Neural progenitor cell (in vitro differentiated cells): ENCODE data around the gene AK4. TPM values are rescaled to one million over a fixed set of nuclear protein-coding genes. Genes with fewer than 3 reads are reported as not detected.

Experiments used
- DNase-seq: peaks from one replicate; pipeline ENCODE4 v3.0.0-alpha.2; 2016; ENCODE audit warnings: low spot score
- H2AFZ ChIP-seq: fragments of 200-600 bp; sonication (generic); replicated peaks from 2 replicates; pipeline ENCODE4 v1.6.1; 2016; ENCODE audit warnings: antibody characterized with exemption
- H3F3A ChIP-seq: fragments of 200-600 bp; sonication (generic); 2 replicates; pipeline ENCODE4 v1.6.1; 2016; ENCODE audit warnings: antibody characterized with exemption, low read depth
- H3K27ac ChIP-seq: fragments of 200-600 bp; sonication (generic); 2 replicates; pipeline ENCODE4 v1.5.1; 2016; ENCODE audit warnings: mild to moderate bottlenecking
- H3K27me3 ChIP-seq: fragments of 200-600 bp; sonication (generic); 2 replicates; pipeline ENCODE4 v1.6.1; 2016; ENCODE audit warnings: mild to moderate bottlenecking, moderate library complexity
- H3K36me3 ChIP-seq: fragments of 200-600 bp; sonication (generic); 2 replicates; pipeline ENCODE4 v1.5.1; 2016
- H3K4me1 ChIP-seq: fragments of 200-600 bp; sonication (generic); 2 replicates; pipeline ENCODE4 v1.6.1; 2016; ENCODE audit warnings: mixed run types
- H3K4me2 ChIP-seq: fragments of 200-600 bp; sonication (generic); 2 replicates; pipeline ENCODE4 v1.6.1; 2016
- H3K4me3 ChIP-seq: fragments of 200-600 bp; sonication (generic); 2 replicates; pipeline ENCODE4 v1.5.1; 2016
- H3K79me2 ChIP-seq: fragments of 200-600 bp; sonication (generic); 2 replicates; pipeline ENCODE4 v1.6.1; 2016; ENCODE audit warnings: low read depth
- H3K9ac ChIP-seq: fragments of 200-600 bp; sonication (generic); 2 replicates; pipeline ENCODE4 v1.6.1; 2016
- H3K9me3 ChIP-seq: fragments of 200-600 bp; sonication (generic); 2 replicates; pipeline ENCODE4 v1.5.1; 2016; ENCODE audit warnings: low read depth
- H4K20me1 ChIP-seq: fragments of 200-600 bp; sonication (generic); 2 replicates; pipeline ENCODE4 v1.6.1; 2016; ENCODE audit warnings: low read depth
- H3K27ac Mint-ChIP-seq: 3 replicates; pipeline ENCODE4 v1.8.0; 2021; ENCODE audit warnings: mixed read lengths
- H3K27me3 Mint-ChIP-seq: 2 replicates; pipeline ENCODE4 v1.8.0; 2022; ENCODE audit warnings: low read depth, mild to moderate bottlenecking, inconsistent platforms, moderate library complexity, mixed read lengths; ENCODE audit not compliant: insufficient read depth
- H3K36me3 Mint-ChIP-seq: 3 replicates; pipeline ENCODE4 v1.8.0; 2021; ENCODE audit warnings: mixed read lengths
- H3K4me1 Mint-ChIP-seq: 3 replicates; pipeline ENCODE4 v1.8.0; 2021; ENCODE audit warnings: mixed read lengths
- H3K4me3 Mint-ChIP-seq: 3 replicates; pipeline ENCODE4 v1.8.0; 2021; ENCODE audit warnings: mild to moderate bottlenecking, moderate library complexity, mixed read lengths
- H3K9me3 Mint-ChIP-seq: 3 replicates; pipeline ENCODE4 v1.8.0; 2020; ENCODE audit warnings: mixed read lengths
- CTCF ChIP-seq: fragments of 200-600 bp; sonication (generic); IDR thresholded peaks from 2 replicates; pipeline ENCODE4 v1.5.1; 2017; ENCODE audit warnings: antibody characterized with exemption, mild to moderate bottlenecking
- EZH2 ChIP-seq: fragments of 200-600 bp; sonication (generic); IDR thresholded peaks from 2 replicates; pipeline ENCODE4 v1.6.1; 2017; ENCODE audit warnings: antibody characterized with exemption, mild to moderate bottlenecking, moderate library complexity
- EZH2phosphoT487 ChIP-seq: fragments of 200-600 bp; sonication (generic); IDR thresholded peaks from 2 replicates; pipeline ENCODE4 v1.6.1; 2017; ENCODE audit warnings: antibody characterized with exemption
- total RNA-seq: library from RNA; depleted of rRNA; stranded (reverse); fragments of >200 nt; gene quantifications from 2 replicates; pipeline ENCODE4 v1.2.3, GENCODE V29; 2015; ENCODE audit warnings: low replicate concordance

AK4 gene
- total RNA-seq, 1 donor from 2014 or later, result 31.5 TPM

- no peaks in the 10 kb centered on the region for H3K36me3 Mint-ChIP-seq
- no peak overlapping the region for H3K4me2 ChIP-seq
- H3K36me3 ChIP-seq, result no peaks in the 10 kb centered on the region
- no peaks in the 10 kb centered on the region for H3F3A ChIP-seq
- no peaks in the 10 kb centered on the region for H3K9me3 ChIP-seq
- H4K20me1 ChIP-seq, result no peaks in the 10 kb centered on the region
- H3K9me3 Mint-ChIP-seq, result no peaks in the 10 kb centered on the region
- no peaks in the 10 kb centered on the region for H3K79me2 ChIP-seq
- no peak overlapping the region for H3K27ac Mint-ChIP-seq
- no peak overlapping the region for H3K9ac ChIP-seq
- H2AFZ ChIP-seq, result no peak overlapping the region
- no peak overlapping the region for H3K4me3 ChIP-seq
- no peak for TF ChIP-seq EZH2
- no peak for TF ChIP-seq EZH2phosphoT487
- no peak for TF ChIP-seq CTCF
- peaks cover 8% of the 10 kb centered on the region for H3K4me1 ChIP-seq
- H3K4me1 Mint-ChIP-seq, result peaks cover 18% of the 10 kb centered on the region
- peaks cover 2% of the 10 kb centered on the region for H3K27me3 Mint-ChIP-seq
- H3K27ac ChIP-seq, result no peak overlapping the region
- no peaks in the 10 kb centered on the region for H3K27me3 ChIP-seq
- no peak for DNase-seq
- no peak overlapping the region for H3K4me3 Mint-ChIP-seq
Observed at GRCh38 chr1:65211331-65211730, 63.3 kb downstream of the AK4 start.

- Histone ChIP-seq H3K9me3 (no peaks in the 10 kb centered on the region), H3K9ac (no peak overlapping the region)
- no peaks in the 10 kb centered on the region for H3K36me3 Mint-ChIP-seq
Observed at GRCh38 chr1:65213271-65214023, 65.4 kb downstream of the AK4 start.

GRCh38 chr1:65214340-65215027, 66.5 kb downstream of the AK4 start:
- H3F3A ChIP-seq, result no peaks in the 10 kb centered on the region
- no peak overlapping the region for H3K9ac ChIP-seq
- H4K20me1 ChIP-seq, result no peaks in the 10 kb centered on the region
- no peak for TF ChIP-seq EZH2phosphoT487
- TF ChIP-seq EZH2, result no peak
- TF ChIP-seq CTCF, result no peak
- peaks cover 1% of the 10 kb centered on the region for H3K36me3 ChIP-seq
- H3K4me3 Mint-ChIP-seq, result no peak overlapping the region
- no peaks in the 10 kb centered on the region for H3K9me3 Mint-ChIP-seq
- H3K27me3 ChIP-seq, result no peaks in the 10 kb centered on the region
- H3K4me2 ChIP-seq, result no peak overlapping the region
- peaks cover 3% of the 10 kb centered on the region for H3K36me3 Mint-ChIP-seq
- H3K27ac Mint-ChIP-seq, result no peak overlapping the region
- no peaks in the 10 kb centered on the region for H3K9me3 ChIP-seq
- no peaks in the 10 kb centered on the region for H3K27me3 Mint-ChIP-seq
- no peak overlapping the region for H3K27ac ChIP-seq
- H3K4me1 Mint-ChIP-seq, result peaks cover 7% of the 10 kb centered on the region
- no peak overlapping the region for H3K4me3 ChIP-seq
- no peak for DNase-seq
- no peaks in the 10 kb centered on the region for H3K79me2 ChIP-seq
- H2AFZ ChIP-seq, result no peak overlapping the region
- peaks cover 8% of the 10 kb centered on the region for H3K4me1 ChIP-seq

More at GRCh38 chr1:65213271-65214023, 65.4 kb downstream of the AK4 start:
- Histone ChIP-seq H3K4me1 (peaks cover 8% of the 10 kb centered on the region), H2AFZ (no peak overlapping the region), H3K27ac (no peak overlapping the region), H3K36me3 (no peaks in the 10 kb centered on the region), H3F3A (no peaks in the 10 kb centered on the region), H4K20me1 (no peaks in the 10 kb centered on the region), H3K4me3 (no peak overlapping the region), H3K4me2 (no peak overlapping the region), H3K27me3 (no peaks in the 10 kb centered on the region), H3K79me2 (no peaks in the 10 kb centered on the region)
- peaks cover 13% of the 10 kb centered on the region for H3K4me1 Mint-ChIP-seq
- H3K9me3 Mint-ChIP-seq, result no peaks in the 10 kb centered on the region
- H3K27ac Mint-ChIP-seq, result no peak overlapping the region
- TF ChIP-seq EZH2, result no peak
- H3K27me3 Mint-ChIP-seq, result no peaks in the 10 kb centered on the region
- H3K4me3 Mint-ChIP-seq, result no peak overlapping the region
- DNase-seq, result peak; percentile 21

GRCh38 chr1:65216989-65217388, 69.0 kb downstream of the AK4 start:
- Histone ChIP-seq H3K27me3 (no peaks in the 10 kb centered on the region), H3K4me2 (no peak overlapping the region), H3K27ac (no peak overlapping the region), H3K79me2 (no peaks in the 10 kb centered on the region), H4K20me1 (no peaks in the 10 kb centered on the region), H2AFZ (no peak overlapping the region), H3K9ac (no peak overlapping the region), H3K9me3 (no peaks in the 10 kb centered on the region), H3K36me3 (peaks cover 9% of the 10 kb centered on the region), H3K4me3 (no peak overlapping the region), H3F3A (no peaks in the 10 kb centered on the region), H3K4me1 (peaks cover 8% of the 10 kb centered on the region)
- Mint-ChIP-seq H3K9me3 (no peaks in the 10 kb centered on the region), H3K27me3 (no peaks in the 10 kb centered on the region), H3K4me3 (no peak overlapping the region), H3K4me1 (peaks cover 11% of the 10 kb centered on the region), H3K27ac (no peak overlapping the region), H3K36me3 (peaks cover 9% of the 10 kb centered on the region)
- no peak for DNase-seq
- TF ChIP-seq EZH2phosphoT487 (no peak), CTCF (no peak), EZH2 (no peak)
